Stomach (tissue), 19 donors: ENCODE results near the gene UMAD1. TPM values are rescaled to one million over a fixed set of nuclear protein-coding genes. Genes with fewer than 3 reads are reported as not detected.

Experiments used
- DNase-seq, 2 donors: peaks; one replicate each; pipeline versions ENCODE4 v3.0.0 to v3.0.0-alpha.2; 2013 to 2019
- H3K27ac ChIP-seq, 5 donors: fragments of 200-600 bp in 4 of 5; sonication (generic) in 4 of 5; one replicate each; pipeline ENCODE4 v1.5.1; 2013 to 2019; ENCODE audit warnings: mild to moderate bottlenecking in 1 of 5, moderate library complexity in 1 of 5
- H3K27me3 ChIP-seq, 3 donors: fragments of 200-600 bp; sonication (generic); one replicate each; pipeline ENCODE4 v1.5.1; 2017 to 2019; ENCODE audit warnings: mixed run types in 1 of 3
- H3K36me3 ChIP-seq, 4 donors: fragments of 200-600 bp; sonication (generic); 1 replicate in 3 of 4; 2 replicates in 1 of 4; pipeline ENCODE4 v1.5.1; 2016 to 2019
- H3K4me1 ChIP-seq, 4 donors: fragments of 200-600 bp; sonication (generic); one replicate each; pipeline ENCODE4 v1.5.1; 2016 to 2019
- H3K4me3 ChIP-seq, 4 donors: fragments of 200-600 bp; sonication (generic) in 3 of 4; one replicate each; pipeline ENCODE4 v1.5.1; 2016 to 2019; ENCODE audit warnings: mild to moderate bottlenecking in 1 of 4
- H3K9me3 ChIP-seq, 4 donors: fragments of 200-600 bp; sonication (generic); one replicate each; pipeline ENCODE4 v1.5.1; 2016 to 2019
- EP300 ChIP-seq: sonication (generic); formaldehyde crosslinking; IDR thresholded peaks from one replicate; pipeline ENCODE4 v1.6.1; 2017; ENCODE audit warnings: antibody characterized with exemption
- POLR2A ChIP-seq, 4 donors: fragments of 450-650 bp; IDR thresholded peaks; one replicate each; pipeline ENCODE4 v1.6.1; 2016; ENCODE audit warnings: antibody characterized with exemption in 4 of 4, control low read depth in 2 of 4, mild to moderate bottlenecking in 1 of 4, moderate library complexity in 1 of 4
- POLR2AphosphoS5 ChIP-seq, 3 donors: sonication (generic); formaldehyde crosslinking; IDR thresholded peaks; one replicate each; pipeline ENCODE4 v1.6.1; 2016; ENCODE audit warnings: antibody characterized with exemption in 3 of 3
- WGBS, 5 donors: extraction: QIAGEN DNeasy Blood & Tissue Kit in 3 of 5; methylation state at CpG; one replicate each; pipeline versions ENCODE4 v1.1.5 to v1.1.7; 2013 to 2018; 5-methylcytosine and 5-hydroxymethylcytosine counted together
- intact Hi-C: fragments of 100-400 bp; cut with DNase I; formaldehyde crosslinking; loops from one replicate; pipeline ENCODE4 v1.15.1; 2023; ENCODE audit warnings: low total_unique reads
- long read RNA-seq, 10 donors: transcript quantifications; one replicate each; lab custom pipeline, GENCODE V29; 2026
- polyA plus RNA-seq, 3 donors: library from polyadenylated mRNA; stranded (reverse); fragments of 200-250 nt; gene quantifications; one replicate each; pipeline ENCODE4 v1.2.3, GENCODE V29; 2013
- total RNA-seq, 5 donors: library from RNA; depleted of rRNA; stranded (reverse); fragments of >200 nt; gene quantifications; one replicate each; pipeline versions ENCODE4 v1.1.0 to v1.2.3, GENCODE V29; 2014 to 2016
- TF ChIP-seq, protein P1 (sequence below), 7 experiments: fragments of 450-650 bp in 4 of 7; fragments of 200-600 bp in 3 of 7; sonication (generic) in 3 of 7; IDR thresholded peaks; one replicate each; pipeline ENCODE4 v1.5.1; 2016 to 2019; ENCODE audit warnings: antibody characterized with exemption in 7 of 7, control low read depth in 2 of 7, mild to moderate bottlenecking in 1 of 7
- donor health status: healthy with polysubstance abuse.
- donor health status: Bipolar disorder and iron deficiency.
- donor health status: healthy.

UMAD1 gene
- 100 to 1,000 TPM in 1 of 5 donors, 10 to 100 TPM in 4; 22.0 to 175 (median 37.9) TPM for total RNA-seq
- polyA plus RNA-seq: 10 to 100 TPM in 2 of 3 donors, 1 to 10 TPM in 1; 7.8 to 43.4 (median 21.5) TPM
- long read RNA-seq, donor 1: 0 reads
- long read RNA-seq, donor 2, partial matches to known transcripts: 0 of 1 reads
- long read RNA-seq, donor 2, other reads (novel, unspliced or antisense): 0 of 1 reads
- long read RNA-seq, donor 3: 0 reads
- long read RNA-seq, donor 4: 0 reads
- long read RNA-seq, donor 5: 0 reads
- long read RNA-seq, donor 6, partial matches to known transcripts: 0 of 1 reads
- long read RNA-seq, donor 6, other reads (novel, unspliced or antisense): 0 of 1 reads
- long read RNA-seq, donor 7: 0 reads
- long read RNA-seq, donor 8, partial matches to known transcripts: 0 of 7 reads
- long read RNA-seq, donor 8, other reads (novel, unspliced or antisense): 5 of 7 reads
- long read RNA-seq, donor 9: 0 reads
- long read RNA-seq, donor 10: 0 reads

DNA sequence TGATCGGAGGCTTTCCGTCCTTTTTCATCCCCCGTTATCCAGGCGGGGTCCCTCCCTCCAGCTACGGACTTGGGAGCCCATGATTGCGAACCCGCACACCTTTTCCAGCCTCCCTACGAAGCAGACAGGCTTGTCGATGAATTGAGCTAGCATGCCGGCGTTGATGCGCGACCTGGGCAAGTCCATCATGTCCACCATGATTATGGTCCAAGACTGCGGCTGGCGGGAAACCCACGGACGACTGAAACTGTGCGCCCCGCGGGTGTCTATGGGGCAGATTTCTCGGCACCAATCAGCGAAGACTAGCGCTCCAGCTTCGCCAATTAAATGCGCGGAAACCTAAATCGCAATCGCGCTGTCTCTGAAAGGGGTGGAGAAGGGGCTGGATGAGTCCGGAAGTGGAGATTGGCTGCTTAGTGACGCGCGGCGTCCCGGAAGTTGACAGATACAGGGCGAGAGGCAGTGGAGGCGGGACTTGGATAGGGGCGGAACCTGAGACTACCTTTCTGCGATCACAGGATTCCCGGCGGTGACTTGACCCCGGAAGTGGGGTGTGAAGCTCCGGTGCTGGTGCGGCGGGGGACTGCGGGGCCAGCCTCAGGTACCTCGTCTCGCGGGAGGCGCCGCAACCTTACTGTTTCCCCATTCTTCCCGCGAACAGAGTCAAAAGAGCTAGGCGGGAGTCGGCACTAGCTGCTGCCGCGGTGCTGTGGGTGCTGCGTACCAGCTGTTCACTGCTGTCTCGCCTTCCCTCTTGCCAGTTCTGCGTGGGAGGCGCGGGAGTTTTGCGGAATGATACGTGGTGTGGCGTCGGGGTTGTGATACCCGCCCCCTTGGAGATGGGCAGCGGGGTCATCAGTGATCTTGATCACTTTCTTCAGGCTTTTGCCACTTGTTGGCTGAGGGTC lies at the start of gene UMAD1:
Gene UMAD1, plus strand, starts transcription at position 532 of the 908 bp plus-strand sequence. CDS start 32,620 bp downstream, outside the sequence.
- H3K27ac ChIP-seq: peak within 1 kb of the TSS; percentile 92 to 96 (median 95)
- peaks cover 0 to 20% (median 14%) of the 10 kb centered on the region in 4 donors for H3K36me3 ChIP-seq
- H3K4me1 ChIP-seq: peaks cover 11 to 33% (median 28%) of the 10 kb centered on the region in 4 donors
- DNase-seq: peak; percentile 98 to 100
- intact Hi-C loops: no loop called here
- peak within 1 kb of the TSS; percentile 71 to 84 (median 77) for H3K4me3 ChIP-seq
- no peaks in the 10 kb centered on the region for H3K27me3 ChIP-seq
- WGBS, 5 donors: 0 to 1% (median 1%) methylated on average over 58 to 68 of the region's 68 CpGs
- no peaks in the 10 kb centered on the region for H3K9me3 ChIP-seq
- peak; percentile 25 to 89 (median 88) for TF ChIP-seq POLR2AphosphoS5 (IDR thresholded peaks at IDR 0.05)
- TF ChIP-seq POLR2A (IDR thresholded peaks at IDR 0.05): peak in 2 of 4 donors; percentile 83 to 87
- TF ChIP-seq, protein P1, sequence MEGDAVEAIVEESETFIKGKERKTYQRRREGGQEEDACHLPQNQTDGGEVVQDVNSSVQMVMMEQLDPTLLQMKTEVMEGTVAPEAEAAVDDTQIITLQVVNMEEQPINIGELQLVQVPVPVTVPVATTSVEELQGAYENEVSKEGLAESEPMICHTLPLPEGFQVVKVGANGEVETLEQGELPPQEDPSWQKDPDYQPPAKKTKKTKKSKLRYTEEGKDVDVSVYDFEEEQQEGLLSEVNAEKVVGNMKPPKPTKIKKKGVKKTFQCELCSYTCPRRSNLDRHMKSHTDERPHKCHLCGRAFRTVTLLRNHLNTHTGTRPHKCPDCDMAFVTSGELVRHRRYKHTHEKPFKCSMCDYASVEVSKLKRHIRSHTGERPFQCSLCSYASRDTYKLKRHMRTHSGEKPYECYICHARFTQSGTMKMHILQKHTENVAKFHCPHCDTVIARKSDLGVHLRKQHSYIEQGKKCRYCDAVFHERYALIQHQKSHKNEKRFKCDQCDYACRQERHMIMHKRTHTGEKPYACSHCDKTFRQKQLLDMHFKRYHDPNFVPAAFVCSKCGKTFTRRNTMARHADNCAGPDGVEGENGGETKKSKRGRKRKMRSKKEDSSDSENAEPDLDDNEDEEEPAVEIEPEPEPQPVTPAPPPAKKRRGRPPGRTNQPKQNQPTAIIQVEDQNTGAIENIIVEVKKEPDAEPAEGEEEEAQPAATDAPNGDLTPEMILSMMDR (IDR thresholded peaks at IDR 0.05): peak in 1 of 7 experiments; percentile 5
- TF ChIP-seq EP300: no peak

DNA sequence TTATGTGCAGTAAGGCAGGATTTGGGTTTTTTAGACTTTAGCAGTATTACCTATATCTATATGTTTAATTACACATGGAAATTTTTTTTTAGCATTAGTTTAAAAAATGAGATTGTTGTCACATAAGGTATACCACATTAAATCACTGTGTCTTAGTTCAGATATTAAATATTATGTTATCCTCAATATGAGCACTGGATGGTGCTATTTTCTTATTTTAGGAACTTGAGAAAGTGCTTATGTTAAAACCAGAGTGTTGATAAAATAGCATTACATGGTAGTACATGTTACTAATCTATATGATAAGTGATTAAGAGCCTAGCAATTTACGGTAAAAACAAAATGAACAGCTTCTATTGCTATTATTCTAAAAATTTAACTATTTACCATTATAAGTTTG lies 45.1 kb upstream of the UMAD1 start:
- peaks cover 6 to 70% (median 59%) of the 10 kb centered on the region in 4 donors for H3K36me3 ChIP-seq
- TF ChIP-seq, protein P1 (IDR thresholded peaks at IDR 0.05): peak in 3 of 7 experiments; percentile 25 to 44 (median 36)
- no peak for TF ChIP-seq EP300
- intact Hi-C loops: no loop called here
- H3K9me3 ChIP-seq: no peaks in the 10 kb centered on the region
- H3K27ac ChIP-seq: no peak overlapping the region
- peak in 1 of 2 donors; percentile 49 for DNase-seq
- WGBS, 5 donors: 30 to 71% (median 41%) methylated on average over 1 of the region's 1 CpG
- H3K27me3 ChIP-seq: no peaks in the 10 kb centered on the region
- no peak overlapping the region for H3K4me3 ChIP-seq
- no peaks in the 10 kb centered on the region for H3K4me1 ChIP-seq

DNA sequence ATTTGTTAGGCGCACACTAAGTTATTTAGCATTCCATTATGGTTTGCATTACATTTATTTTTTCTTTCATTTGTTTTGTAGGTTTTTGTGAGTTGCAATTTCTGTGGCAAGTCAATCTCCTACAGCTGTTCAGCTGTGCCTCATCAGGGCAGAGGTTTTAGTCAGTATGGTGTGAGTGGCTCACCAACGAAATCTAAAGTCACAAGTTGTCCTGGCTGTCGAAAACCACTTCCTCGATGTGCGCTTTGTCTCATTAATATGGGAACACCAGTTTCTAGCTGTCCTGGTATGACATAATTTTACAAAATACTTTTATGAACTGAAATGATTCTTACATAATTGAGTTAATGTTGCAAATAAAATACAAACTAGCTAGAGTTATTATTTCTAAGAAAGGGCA lies 44.4 kb upstream of the UMAD1 start:
- DNase-seq: peak in 1 of 2 donors; percentile 8
- intact Hi-C loops: no loop called here

More for the DNA sequence above, 44.4 kb upstream of the UMAD1 start:
- Histone ChIP-seq H3K9me3 (no peaks in the 10 kb centered on the region), H3K4me3 (no peak overlapping the region), H3K27ac (no peak overlapping the region), H3K27me3 (no peaks in the 10 kb centered on the region), H3K4me1 (no peaks in the 10 kb centered on the region), H3K36me3 (peaks cover 6 to 65% (median 58%) of the 10 kb centered on the region in 4 donors)
- TF ChIP-seq EP300 (no peak), POLR2AphosphoS5 (IDR thresholded peaks at IDR 0.05) (no peak), POLR2A (IDR thresholded peaks at IDR 0.05) (no peak)
- TF ChIP-seq, protein P1 (IDR thresholded peaks at IDR 0.05): no peak
- WGBS, 5 donors: 80 to 85% (median 83%) methylated on average over 5 of the region's 5 CpGs
